Measurements from ENCODE around the gene AQP12B. TPM values are rescaled to one million over a fixed set of nuclear protein-coding genes. Genes with fewer than 3 reads are reported as not detected.

AQP12B gene
- total RNA-seq, 1 experiment from 2014 or later, result not detected

DNA sequence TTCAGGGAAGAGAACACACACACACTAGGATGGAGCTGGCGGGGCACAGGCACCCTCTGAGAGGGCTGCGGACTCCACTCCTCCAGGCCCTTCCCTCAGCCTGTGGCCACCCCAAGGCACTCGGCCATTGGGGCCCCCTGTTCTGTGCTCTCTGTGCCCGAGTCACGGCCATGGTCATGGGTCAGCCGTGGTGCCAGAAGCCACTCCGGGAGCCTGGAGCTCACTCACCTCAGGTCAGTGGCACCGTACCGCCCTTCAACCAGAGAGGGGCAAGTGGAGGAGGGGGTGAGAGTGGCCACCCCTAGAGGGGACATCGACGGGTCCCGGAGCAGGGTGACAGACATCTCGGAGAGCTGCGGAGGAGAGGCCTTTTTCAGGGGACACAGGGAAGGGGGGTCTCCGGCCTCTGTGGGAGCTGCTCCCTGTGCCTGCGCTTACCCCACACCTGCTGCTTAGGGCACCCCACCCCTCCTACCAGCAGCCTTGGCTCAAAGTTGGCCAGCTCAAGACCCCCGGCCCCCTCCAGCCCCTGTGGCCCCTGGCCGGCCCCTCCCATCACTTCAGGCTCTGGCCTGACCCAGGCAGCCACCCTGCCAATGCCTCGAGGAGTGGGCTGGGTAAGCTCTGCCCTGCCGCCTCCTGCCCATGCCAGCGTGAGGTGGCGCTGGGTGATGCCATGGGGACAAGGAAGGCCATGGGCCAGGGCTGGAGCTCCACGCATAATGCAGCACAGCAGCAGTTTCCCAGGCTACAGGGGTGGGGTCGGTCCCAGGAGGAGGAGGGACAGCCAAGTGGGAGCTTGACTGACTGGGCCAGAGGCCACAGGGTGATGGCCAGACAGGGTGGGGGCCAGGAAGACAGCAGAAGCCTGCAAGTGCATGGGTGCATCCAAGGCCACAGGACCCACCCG is 38.3 kb upstream of the AQP12B start:
- no peak overlapping the region for H4K5ac ChIP-seq (ENCODE audit: insufficient read length, low read depth, low read length)
- H3K4me3 Mint-ChIP-seq, result no peak overlapping the region; a peak in 1 of 5 replicates
- H3K4me2 ChIP-seq (ENCODE audit: insufficient read depth, insufficient read length, low read length), result no peak overlapping the region
- no peak overlapping the region for H2BK15ac ChIP-seq (ENCODE audit: low read depth, low read length)
- no peaks in the 10 kb centered on the region for H3K27me3 ChIP-seq (ENCODE audit: insufficient read depth, low read length)
- no peak overlapping the region for H3K9ac ChIP-seq (ENCODE audit: extremely low read depth, insufficient read length, low read length)
- no peak overlapping the region for H2BK12ac ChIP-seq (ENCODE audit: insufficient read length, low read depth, low read length)
- no peak for DNase-seq
- H3K79me1 ChIP-seq (ENCODE audit: insufficient read depth, low read depth, low read length, poor library complexity, severe bottlenecking), result no peaks in the 10 kb centered on the region
- no peak overlapping the region for H4K91ac ChIP-seq (ENCODE audit: insufficient read length, low read depth, low read length)
- no peak overlapping the region for H2AFZ ChIP-seq (ENCODE audit: low read length)
- no peak overlapping the region for H2BK20ac ChIP-seq (ENCODE audit: low read depth, low read length, poor library complexity, severe bottlenecking)
- H3K27ac ChIP-seq (ENCODE audit: insufficient read length, low read depth, low read length), result no peak overlapping the region
- H3K56ac ChIP-seq (ENCODE audit: insufficient read length, low read depth, low read length), result no peak overlapping the region
- H4K20me1 ChIP-seq (ENCODE audit: control insufficient read depth, insufficient read depth, insufficient read length), result peaks cover 5% of the 10 kb centered on the region
- no peaks in the 10 kb centered on the region for H3K23me2 ChIP-seq (ENCODE audit: insufficient read length, low read depth, low read length, poor library complexity, severe bottlenecking)
- H4K8ac ChIP-seq (replicated peaks; ENCODE audit: insufficient read length, low read depth, low read length), result no peak overlapping the region
- peak overlapping the region in 2 of 3 experiments; percentile 7 to 38; a peak in 2 of 7 replicates for H3K27ac Mint-ChIP-seq
- H3K27me3 Mint-ChIP-seq (ENCODE audit: low read depth), result peaks cover 2% of the 10 kb centered on the region
- no peak overlapping the region for H3K18ac ChIP-seq (ENCODE audit: insufficient read length, low read depth, low read length)
- no peaks in the 10 kb centered on the region; a peak in 1 of 4 replicates for H3K4me1 Mint-ChIP-seq
- no CpG with 5 or more reads among the region's 25 CpGs for WGBS (ENCODE audit: extremely low coverage, insufficient read length, low lambda C conversion rate)
- no peak overlapping the region for H2BK120ac ChIP-seq (ENCODE audit: low read depth, low read length, poor library complexity, severe bottlenecking)
- peaks cover 30 to 64% (median 55%) of the 10 kb centered on the region in 3 experiments for H3K36me3 Mint-ChIP-seq (ENCODE audit: insufficient read depth in 1 of 3, low read depth in 3 of 3)
- no peak overlapping the region for H2AK5ac ChIP-seq (ENCODE audit: insufficient read length, low read length)
- no peak overlapping the region for H3T11ph ChIP-seq (ENCODE audit: low read length)
- no peak overlapping the region for H3K14ac ChIP-seq (ENCODE audit: insufficient read depth, low read length)
- no peaks in the 10 kb centered on the region for H3K4me1 ChIP-seq (ENCODE audit: insufficient read depth, low read length)
- no peaks in the 10 kb centered on the region for H3K9me3 Mint-ChIP-seq
- no peaks in the 10 kb centered on the region for H3K79me2 ChIP-seq (ENCODE audit: insufficient read depth, low read length)
- H2BK5ac ChIP-seq (ENCODE audit: insufficient read length, low read length), result no peak overlapping the region
- no peak overlapping the region for H3K23ac ChIP-seq (ENCODE audit: insufficient read length, low read depth, low read length)
- H3K4ac ChIP-seq (ENCODE audit: low read depth, low read length), result no peak overlapping the region
- H3K9me3 ChIP-seq (ENCODE audit: control insufficient read depth, low read depth, low read length), result no peaks in the 10 kb centered on the region
- TF ChIP-seq, protein P1, sequence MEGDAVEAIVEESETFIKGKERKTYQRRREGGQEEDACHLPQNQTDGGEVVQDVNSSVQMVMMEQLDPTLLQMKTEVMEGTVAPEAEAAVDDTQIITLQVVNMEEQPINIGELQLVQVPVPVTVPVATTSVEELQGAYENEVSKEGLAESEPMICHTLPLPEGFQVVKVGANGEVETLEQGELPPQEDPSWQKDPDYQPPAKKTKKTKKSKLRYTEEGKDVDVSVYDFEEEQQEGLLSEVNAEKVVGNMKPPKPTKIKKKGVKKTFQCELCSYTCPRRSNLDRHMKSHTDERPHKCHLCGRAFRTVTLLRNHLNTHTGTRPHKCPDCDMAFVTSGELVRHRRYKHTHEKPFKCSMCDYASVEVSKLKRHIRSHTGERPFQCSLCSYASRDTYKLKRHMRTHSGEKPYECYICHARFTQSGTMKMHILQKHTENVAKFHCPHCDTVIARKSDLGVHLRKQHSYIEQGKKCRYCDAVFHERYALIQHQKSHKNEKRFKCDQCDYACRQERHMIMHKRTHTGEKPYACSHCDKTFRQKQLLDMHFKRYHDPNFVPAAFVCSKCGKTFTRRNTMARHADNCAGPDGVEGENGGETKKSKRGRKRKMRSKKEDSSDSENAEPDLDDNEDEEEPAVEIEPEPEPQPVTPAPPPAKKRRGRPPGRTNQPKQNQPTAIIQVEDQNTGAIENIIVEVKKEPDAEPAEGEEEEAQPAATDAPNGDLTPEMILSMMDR (conservative IDR thresholded peaks at IDR 0.05), result no peak
